NCI-H1048 (cell line): Measurements from ENCODE around the gene PAN2.

Experiments used
- DNase-seq: peaks from one replicate; lab custom pipeline; 2025; lab: John Stamatoyannopoulos, UW

Gene PAN2

DNA sequence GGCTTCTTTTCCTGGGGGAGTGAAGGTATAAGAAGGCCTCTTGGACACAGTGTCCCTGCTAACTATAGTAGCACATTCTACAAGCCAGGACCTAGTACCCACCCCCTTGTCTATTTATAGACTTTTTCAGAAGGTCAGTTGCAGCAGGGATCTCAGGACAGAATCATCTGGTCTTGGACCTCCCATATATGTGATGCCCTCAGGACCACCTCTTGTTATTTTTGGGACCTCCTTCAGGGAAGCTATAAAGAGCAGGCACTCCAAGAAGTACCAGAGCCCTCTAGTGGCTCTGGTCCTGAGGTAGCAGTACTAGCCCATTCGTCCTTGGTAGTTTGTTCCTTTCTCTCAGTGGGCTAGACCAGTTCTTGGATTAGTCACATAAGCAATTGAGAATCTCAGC, 62.8 kb downstream of the PAN2 start:
- DNase-seq: no peak

DNA sequence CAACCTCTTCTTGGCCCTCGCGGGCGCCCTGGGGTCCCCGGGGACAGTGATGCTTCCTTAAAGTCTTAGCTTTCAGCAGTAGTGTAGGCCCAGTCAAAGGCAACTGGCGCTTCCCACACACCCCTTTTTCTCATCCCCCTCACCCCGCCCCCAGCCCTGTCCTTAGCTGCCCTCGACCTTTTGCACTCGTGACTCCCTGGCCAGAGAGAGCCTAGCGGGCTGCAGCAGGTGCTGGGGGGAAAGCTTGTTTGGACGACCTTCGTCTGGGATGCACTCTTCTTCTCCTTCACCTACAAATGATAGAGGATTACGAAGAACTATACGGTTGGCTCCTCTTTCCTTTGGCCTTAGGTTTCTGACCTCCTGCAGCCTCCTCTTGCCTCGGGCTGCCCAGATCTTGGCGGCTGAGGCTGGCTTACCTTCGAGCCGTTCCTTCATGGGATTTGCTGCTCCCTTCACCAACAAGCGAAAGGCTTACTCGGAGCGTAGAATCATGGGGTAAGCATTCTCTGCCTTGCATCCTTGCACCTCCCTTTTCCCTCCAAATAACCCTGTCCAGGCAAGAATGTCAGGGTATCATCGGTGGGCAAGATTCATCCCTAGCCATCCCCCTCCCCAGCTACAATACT, 66.2 kb downstream of the PAN2 start:
- DNase-seq: no peak

DNA sequence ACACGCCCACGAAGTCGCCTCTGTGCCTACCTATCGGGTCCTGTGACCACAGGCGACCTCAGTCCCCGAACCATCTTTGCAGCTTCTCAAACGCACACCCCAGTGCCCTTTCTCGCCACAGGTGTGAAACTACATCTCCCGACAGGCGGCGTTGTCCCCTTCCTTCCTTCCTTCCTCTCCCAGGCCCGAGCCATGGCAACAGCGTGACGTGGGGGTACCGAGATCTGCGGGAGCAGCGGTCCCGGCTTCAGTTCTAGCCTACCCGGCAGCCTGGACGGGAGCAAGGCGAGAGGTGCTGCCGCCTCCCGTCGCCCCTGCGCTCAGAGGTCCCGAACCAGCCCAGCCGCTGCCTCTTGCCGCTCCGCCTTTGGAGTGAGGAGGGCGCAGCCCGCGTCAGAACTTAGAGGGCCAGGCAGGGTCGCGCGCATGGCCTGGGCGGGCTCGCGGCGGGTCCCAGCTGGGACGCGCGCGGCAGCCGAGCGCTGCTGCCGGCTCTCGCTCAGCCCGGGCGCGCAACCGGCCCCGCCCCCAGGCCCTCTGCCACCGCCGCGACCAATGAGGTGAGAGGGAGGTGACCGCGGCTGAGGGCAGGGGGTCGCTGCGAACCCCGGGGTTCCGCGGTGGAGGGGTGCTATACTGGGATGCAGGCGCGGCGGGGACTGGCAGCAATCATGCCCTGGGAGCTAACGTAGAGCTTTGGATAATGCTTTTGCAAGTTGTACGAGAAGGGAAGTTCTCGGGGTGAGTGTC, 66.9 kb downstream of the PAN2 start, which contains the start of gene COQ10A:
Gene COQ10A, plus strand, starts transcription at position 250 of the 750 bp plus-strand sequence. Its CDS starts 177 bp downstream, at position 427.
- peak; percentile 63 for DNase-seq
